ENCODE measurements around the gene SUGP1. TPM values are rescaled to one million over a fixed set of nuclear protein-coding genes. Genes with fewer than 3 reads are reported as not detected.

Gene SUGP1
- total RNA-seq, 1 experiment from 2014 or later: 81.3 TPM

- TF ChIP-seq ZNF512 (CRISPR knock-in tag; IDR thresholded peaks at IDR 0.05; ENCODE audit: borderline replicate concordance) (no peak), HMGXB4 (CRISPR knock-in tag; IDR thresholded peaks at IDR 0.05) (no peak), TEAD1 (CRISPR knock-in tag; IDR thresholded peaks at IDR 0.05) (no peak), E2F5 (CRISPR knock-in tag; IDR thresholded peaks at IDR 0.05) (no peak)
These were observed 3.9 kb upstream of the SUGP1 start (continued) for GRCh38 chr19:19324059-19324770.

- peaks cover 28% of the 10 kb centered on the region for H3K36me3 Mint-ChIP-seq
- H3K9me3 Mint-ChIP-seq: no peaks in the 10 kb centered on the region
- H3K4me1 Mint-ChIP-seq: peaks cover 19% of the 10 kb centered on the region
- peak; percentile 14 for ATAC-seq
- DNase-seq (ENCODE audit: low spot score): peak; percentile 40
- H3K4me3 Mint-ChIP-seq: peak overlapping the region; percentile 94
- ChIA-PET POLR2A (no interaction called here), CTCF (interaction anchor here (0.6 to 1.4 kb wide), 4 partner anchors 21 to 135 kb away, joined by 3 to 5 read pairs (median 4); no protein-coding TSS in a partner anchor)
- H3K27me3 Mint-ChIP-seq (ENCODE audit: low read depth): no peaks in the 10 kb centered on the region
- peak overlapping the region; percentile 57; the same call in 1 of the 2 replicates for H3K27ac Mint-ChIP-seq
- TF ChIP-seq NFE2L1 (CRISPR knock-in tag; IDR thresholded peaks at IDR 0.05) (no peak), ZNF425 (CRISPR knock-in tag; conservative IDR thresholded peaks at IDR 0.05) (no peak), NFATC4 (CRISPR knock-in tag; IDR thresholded peaks at IDR 0.05) (no peak), FOXP1 (CRISPR knock-in tag; IDR thresholded peaks at IDR 0.05; ENCODE audit: borderline replicate concordance) (no peak), CTCF (IDR thresholded peaks at IDR 0.05) (no peak), SMAD3 (CRISPR knock-in tag; IDR thresholded peaks at IDR 0.05; ENCODE audit: borderline replicate concordance) (no peak), ZNF317 (CRISPR knock-in tag; IDR thresholded peaks at IDR 0.05; ENCODE audit: borderline replicate concordance, low read depth) (no peak), ARID4B (CRISPR knock-in tag; IDR thresholded peaks at IDR 0.05; ENCODE audit: borderline replicate concordance) (no peak), ZNF423 (CRISPR knock-in tag; IDR thresholded peaks at IDR 0.05) (no peak), STAT6 (CRISPR knock-in tag; conservative IDR thresholded peaks at IDR 0.05; ENCODE audit: low read depth) (0 out of 2 replicates have a peak, but pooled peaks have one; percentile 40), NR1H2 (CRISPR knock-in tag; IDR thresholded peaks at IDR 0.05) (no peak)
These were observed 850 bp upstream of the SUGP1 start for GRCh38 chr19:19321141-19321577.
